Natural killer cell treated with Interleukin-12 subunit alpha and Interleukin-12 subunit beta and Interleukin-15 and Interleukin-18, amount 100 ng/mL, for 72 hours (primary cell): Measurements from ENCODE around the gene CD22. TPM values are rescaled to one million over a fixed set of nuclear protein-coding genes. Genes with fewer than 3 reads are reported as not detected.

Experiments
- ATAC-seq, 2 donors: fragments of 150-1000 bp; cut with Tn5 transposase in 1 of 2; sonication (Bioruptor Pico), chemical (Tn5 transposase) in 1 of 2; 2 replicates each; pipeline ENCODE4 v1.10.0; 2021
- DNase-seq: peaks from one replicate; pipeline ENCODE4 v3.0.0; 2022; ENCODE audit warnings: low spot score
- H3K27ac Mint-ChIP-seq, 2 donors: 1 replicate in 1 of 2; 2 replicates in 1 of 2; pipeline ENCODE4 v1.8.0; 2022; ENCODE audit warnings: mixed read lengths in 2 of 2, mild to moderate bottlenecking in 1 of 2, moderate library complexity in 1 of 2
- H3K27me3 Mint-ChIP-seq, 2 donors: 1 replicate in 1 of 2; 2 replicates in 1 of 2; pipeline ENCODE4 v1.8.0; 2022; ENCODE audit warnings: mixed read lengths in 2 of 2
- H3K36me3 Mint-ChIP-seq: one replicate; pipeline ENCODE4 v1.8.0; 2022; ENCODE audit warnings: mixed read lengths
- H3K4me1 Mint-ChIP-seq, 2 donors: 1 replicate in 1 of 2; 2 replicates in 1 of 2; pipeline ENCODE4 v1.8.0; 2022; ENCODE audit warnings: low read depth in 2 of 2, mixed read lengths in 2 of 2, mild to moderate bottlenecking in 1 of 2
- H3K4me3 Mint-ChIP-seq: one replicate; pipeline ENCODE4 v1.8.0; 2022; ENCODE audit warnings: mixed read lengths
- H3K9me3 Mint-ChIP-seq: 2 replicates; pipeline ENCODE4 v1.8.0; 2022; ENCODE audit warnings: mixed read lengths
- total RNA-seq, 2 donors: library from RNA; stranded (reverse); gene quantifications; one replicate each; pipeline ENCODE4 v1.2.3, GENCODE V29; 2022

The CD22 gene
- total RNA-seq, 2 donors from 2014 or later = 1.1 to 15.0 TPM

DNA sequence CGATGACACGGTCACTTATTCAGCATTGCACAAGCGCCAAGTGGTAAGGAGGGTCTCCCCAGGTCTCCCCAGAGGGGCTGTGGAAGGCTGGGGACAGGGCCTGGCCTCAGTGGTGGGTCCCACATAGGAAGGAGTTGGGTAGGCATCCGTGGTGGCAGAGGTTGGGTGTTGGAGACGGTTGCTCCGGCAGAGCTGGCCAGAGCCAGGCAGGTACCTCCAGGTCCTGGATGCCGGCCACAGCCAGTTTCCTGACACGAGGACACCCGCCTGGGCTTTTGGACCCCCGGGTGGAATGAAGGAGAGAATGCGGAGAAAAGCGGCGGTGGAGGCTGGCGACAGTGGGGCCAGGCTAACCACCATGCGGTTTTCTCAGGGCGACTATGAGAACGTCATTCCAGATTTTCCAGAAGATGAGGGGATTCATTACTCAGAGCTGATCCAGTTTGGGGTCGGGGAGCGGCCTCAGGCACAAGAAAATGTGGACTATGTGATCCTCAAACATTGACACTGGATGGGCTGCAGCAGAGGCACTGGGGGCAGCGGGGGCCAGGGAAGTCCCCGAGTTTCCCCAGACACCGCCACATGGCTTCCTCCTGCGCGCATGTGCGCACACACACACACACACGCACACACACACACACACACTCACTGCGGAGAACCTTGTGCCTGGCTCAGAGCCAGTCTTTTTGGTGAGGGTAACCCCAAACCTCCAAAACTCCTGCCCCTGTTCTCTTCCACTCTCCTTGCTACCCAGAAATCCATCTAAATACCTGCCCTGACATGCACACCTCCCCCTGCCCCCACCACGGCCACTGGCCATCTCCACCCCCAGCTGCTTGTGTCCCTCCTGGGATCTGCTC lies 17.4 kb downstream of the CD22 start:
- Mint-ChIP-seq H3K9me3 (no peaks in the 10 kb centered on the region), H3K4me3 (peak overlapping the region; percentile 81), H3K4me1 (peaks cover 42 to 46% of the 10 kb centered on the region in 2 donors), H3K27ac (peak overlapping the region; percentile 94 to 97), H3K36me3 (no peaks in the 10 kb centered on the region), H3K27me3 (peaks cover 10 to 15% of the 10 kb centered on the region in 2 donors)
- peak; percentile 76 to 85 for ATAC-seq
- DNase-seq = peak; percentile 89

- peak; percentile 88 for DNase-seq
- ATAC-seq = peak; percentile 73 to 77
- Mint-ChIP-seq H3K4me1 (peaks cover 35 to 40% of the 10 kb centered on the region in 2 donors), H3K9me3 (no peaks in the 10 kb centered on the region), H3K36me3 (no peaks in the 10 kb centered on the region), H3K27me3 (peaks cover 5 to 11% of the 10 kb centered on the region in 2 donors), H3K4me3 (peak within 1 kb of the TSS; percentile 81), H3K27ac (peak within 1 kb of the TSS; percentile 94 to 97)
These were observed 18.4 kb downstream of the CD22 start, which contains the start of gene FFAR1 for GRCh38 chr19:35347171-35347929. Gene FFAR1 (plus strand): TSS chr19:35347902. CDS start chr19:35351552, 3,650 bp downstream.

GRCh38 chr19:35347930-35348298 lies 18.9 kb downstream of the CD22 start:
- Mint-ChIP-seq H3K36me3 (no peaks in the 10 kb centered on the region), H3K4me3 (peak overlapping the region; percentile 81), H3K27ac (peak overlapping the region; percentile 94 to 97), H3K9me3 (no peaks in the 10 kb centered on the region), H3K27me3 (peaks cover 2 to 7% of the 10 kb centered on the region in 2 donors), H3K4me1 (peaks cover 32 to 41% of the 10 kb centered on the region in 2 donors)
- ATAC-seq = no peak
- no peak for DNase-seq

- peak overlapping the region; percentile 12 for H3K4me3 Mint-ChIP-seq
- no peak for ATAC-seq
- H3K36me3 Mint-ChIP-seq = no peaks in the 10 kb centered on the region
- H3K9me3 Mint-ChIP-seq = no peaks in the 10 kb centered on the region
- peak overlapping the region; percentile 18 to 97 for H3K27ac Mint-ChIP-seq
- peak; percentile 51 for DNase-seq
- peaks cover 32 to 45% of the 10 kb centered on the region in 2 donors for H3K4me1 Mint-ChIP-seq
- H3K27me3 Mint-ChIP-seq = no peaks in the 10 kb centered on the region
These were observed 20.1 kb downstream of the CD22 start for GRCh38 chr19:35348911-35349611.

DNA sequence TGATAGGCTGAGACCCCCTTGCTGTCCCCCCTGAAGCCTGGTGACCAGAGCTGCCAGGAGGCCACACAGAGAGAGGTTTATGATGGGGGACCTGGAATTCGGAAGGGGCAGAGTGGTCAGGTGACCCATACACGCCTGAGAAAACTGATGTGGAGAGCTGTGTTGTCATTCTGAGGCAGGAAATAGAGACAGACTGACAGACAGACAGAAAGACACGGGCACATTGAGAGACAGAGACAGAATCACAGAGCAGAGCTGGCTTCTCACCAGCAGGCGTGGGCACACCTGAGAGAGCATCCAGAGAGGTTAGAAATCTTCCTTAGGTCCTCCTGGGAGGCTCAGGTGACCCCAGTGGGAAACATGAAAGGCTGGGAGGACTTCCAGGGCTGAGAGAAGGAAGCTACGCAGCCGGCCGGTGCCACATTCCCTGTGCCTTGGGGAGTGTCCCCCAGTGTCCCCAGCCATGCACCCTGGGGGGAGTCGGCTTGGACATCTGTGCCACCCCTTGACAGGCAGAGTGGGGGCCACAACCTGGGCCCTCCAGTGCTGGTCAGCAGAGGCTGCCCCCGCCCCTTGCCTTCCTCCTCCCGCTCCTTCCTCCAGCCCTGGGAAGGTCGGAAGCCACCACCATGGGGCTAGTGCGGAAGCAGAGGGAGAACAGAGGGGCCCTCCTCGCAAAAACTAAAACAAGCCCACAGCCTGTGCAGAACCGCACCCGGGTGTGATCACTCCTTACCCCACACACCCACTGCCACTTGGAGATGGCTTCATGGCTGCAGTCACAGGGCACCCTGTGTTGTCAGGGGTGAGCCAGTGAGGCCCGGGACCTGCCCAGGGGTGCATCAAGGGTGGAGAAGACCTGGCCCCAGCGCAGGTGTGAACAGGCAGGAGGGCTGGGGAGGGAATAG lies 20.9 kb downstream of the CD22 start:
- H3K9me3 Mint-ChIP-seq = no peaks in the 10 kb centered on the region
- H3K27me3 Mint-ChIP-seq = no peaks in the 10 kb centered on the region
- peak overlapping the region; percentile 12 for H3K4me3 Mint-ChIP-seq
- ATAC-seq = no peak
- H3K36me3 Mint-ChIP-seq = no peaks in the 10 kb centered on the region
- DNase-seq = no peak
- peaks cover 32 to 47% of the 10 kb centered on the region in 2 donors for H3K4me1 Mint-ChIP-seq
- H3K27ac Mint-ChIP-seq = peak overlapping the region; percentile 18 to 97

DNA sequence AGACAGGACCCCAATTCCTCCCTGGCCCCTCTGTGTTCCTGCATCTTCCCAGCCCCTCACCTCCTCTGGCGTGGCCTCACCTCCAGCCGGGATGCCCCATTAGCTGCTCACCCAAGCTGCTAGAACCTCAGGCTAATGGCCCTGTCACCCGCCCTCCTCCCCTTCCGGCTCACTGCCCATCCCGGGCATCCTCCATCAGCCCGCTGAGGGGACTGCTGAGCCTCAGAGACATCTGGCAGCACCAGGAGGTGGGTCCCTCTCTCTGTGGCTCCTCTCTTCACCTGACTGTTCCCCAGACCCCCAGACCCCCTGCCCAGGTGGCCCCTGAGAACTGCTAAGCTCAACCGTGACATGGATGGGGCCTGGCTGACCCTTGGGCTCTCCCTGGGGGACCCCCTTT lies 21.6 kb downstream of the CD22 start:
- no peak for DNase-seq

GRCh38 chr19:35351411-35352176 lies 22.6 kb downstream of the CD22 start:
- Mint-ChIP-seq H3K9me3 (no peaks in the 10 kb centered on the region), H3K27me3 (peaks cover 0 to 4% of the 10 kb centered on the region in 2 donors), H3K27ac (peak overlapping the region; percentile 44 to 84), H3K4me3 (no peak overlapping the region), H3K4me1 (peaks cover 26 to 43% of the 10 kb centered on the region in 2 donors), H3K36me3 (no peaks in the 10 kb centered on the region)
- ATAC-seq (no peak), DNase-seq (no peak)

More for the DNA sequence above, 21.6 kb downstream of the CD22 start:
- peaks cover 30 to 49% of the 10 kb centered on the region in 2 donors for H3K4me1 Mint-ChIP-seq
- ATAC-seq = no peak
- no peak overlapping the region for H3K4me3 Mint-ChIP-seq
- H3K27ac Mint-ChIP-seq = peak overlapping the region; percentile 44 to 84
- H3K27me3 Mint-ChIP-seq = no peaks in the 10 kb centered on the region
- H3K9me3 Mint-ChIP-seq = no peaks in the 10 kb centered on the region
- no peaks in the 10 kb centered on the region for H3K36me3 Mint-ChIP-seq

- DNase-seq = no peak
- ATAC-seq = no peak
- Mint-ChIP-seq H3K4me1 (peaks cover 21 to 37% of the 10 kb centered on the region in 2 donors), H3K27me3 (peaks cover 0 to 6% of the 10 kb centered on the region in 2 donors), H3K4me3 (no peak overlapping the region), H3K36me3 (no peaks in the 10 kb centered on the region), H3K27ac (no peak overlapping the region), H3K9me3 (no peaks in the 10 kb centered on the region)
These were observed 23.1 kb downstream of the CD22 start for GRCh38 chr19:35352177-35352447.

DNA sequence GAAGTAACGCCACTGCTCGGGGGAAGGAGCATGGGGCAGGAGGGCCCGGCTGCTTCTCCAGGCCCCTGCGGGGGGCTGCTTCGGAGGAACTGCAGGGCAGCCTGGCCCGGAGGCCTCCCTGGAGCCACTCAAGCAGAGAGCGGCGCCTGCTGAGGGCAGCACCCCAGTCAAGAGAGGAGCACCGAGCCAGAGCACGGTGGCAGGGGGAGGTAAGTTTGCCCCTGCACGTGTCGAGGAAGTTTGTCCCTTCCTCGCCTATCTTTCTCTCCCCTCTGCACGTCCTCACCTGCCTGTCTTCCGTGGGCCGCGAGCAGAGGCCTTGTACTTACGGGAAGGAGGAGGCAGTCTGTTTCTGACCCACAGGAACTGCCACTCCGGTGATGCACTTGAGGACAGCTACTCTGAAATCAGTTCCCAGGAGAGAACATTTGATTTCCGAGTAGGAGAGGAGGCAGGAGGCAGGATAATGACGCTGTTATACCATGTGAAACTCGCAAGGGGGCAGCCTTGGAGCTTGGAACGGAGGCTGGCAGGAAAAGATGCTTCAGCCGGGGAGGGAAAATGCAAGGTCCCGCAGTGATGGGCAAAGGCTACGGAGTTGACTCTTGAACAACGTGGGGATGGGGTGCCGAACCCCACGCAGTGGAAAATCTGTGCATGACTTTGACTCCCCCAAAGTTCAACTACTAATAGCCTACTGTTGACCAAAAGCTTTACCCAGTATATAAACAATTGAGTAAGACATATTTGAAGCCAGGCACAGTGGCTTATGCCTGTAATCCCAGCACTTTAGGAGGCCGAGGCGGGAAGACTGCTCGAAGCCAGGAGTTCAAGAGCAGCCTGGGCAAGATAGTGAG lies 23.7 kb downstream of the CD22 start:
- Mint-ChIP-seq H3K4me3 (peak overlapping the region; percentile 39), H3K27ac (peak overlapping the region in 1 of 2 donors; percentile 84), H3K27me3 (peaks cover 0 to 11% of the 10 kb centered on the region in 2 donors), H3K9me3 (no peaks in the 10 kb centered on the region), H3K36me3 (no peaks in the 10 kb centered on the region), H3K4me1 (peaks cover 17 to 37% of the 10 kb centered on the region in 2 donors)
- DNase-seq (peak; percentile 78), ATAC-seq (peak; percentile 45 to 74)

GRCh38 chr19:35353635-35354034 lies 24.6 kb downstream of the CD22 start:
- ATAC-seq (no peak), DNase-seq (no peak)
- H3K27me3 Mint-ChIP-seq = peaks cover 4 to 17% of the 10 kb centered on the region in 2 donors
- H3K4me3 Mint-ChIP-seq = no peak overlapping the region
- no peaks in the 10 kb centered on the region for H3K9me3 Mint-ChIP-seq
- peaks cover 20 to 37% of the 10 kb centered on the region in 2 donors for H3K4me1 Mint-ChIP-seq
- H3K36me3 Mint-ChIP-seq = no peaks in the 10 kb centered on the region
- H3K27ac Mint-ChIP-seq = no peak overlapping the region

DNA sequence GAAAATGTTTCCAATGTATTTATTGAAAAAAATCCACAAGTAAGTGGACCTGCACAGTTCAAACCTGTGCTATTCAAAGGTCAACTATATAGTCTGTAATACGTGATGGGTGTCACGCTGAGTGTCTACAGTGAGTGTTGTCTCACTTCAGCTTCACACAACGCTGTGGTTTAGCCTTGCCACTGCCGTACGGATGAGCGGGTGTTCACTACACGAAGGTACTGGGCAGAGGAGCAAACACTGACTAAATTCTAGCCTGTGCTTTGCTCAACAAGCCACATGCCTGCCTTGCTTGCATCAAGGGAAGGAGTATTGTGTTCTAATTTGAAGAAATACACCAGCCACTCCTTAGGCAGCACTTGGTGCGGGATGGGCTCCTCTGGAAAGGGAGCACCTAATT lies 25.9 kb downstream of the CD22 start:
- H3K27me3 Mint-ChIP-seq = peaks cover 4 to 17% of the 10 kb centered on the region in 2 donors
- H3K4me1 Mint-ChIP-seq = peaks cover 14 to 29% of the 10 kb centered on the region in 2 donors
- peak overlapping the region; percentile 15 for H3K4me3 Mint-ChIP-seq
- no peaks in the 10 kb centered on the region for H3K9me3 Mint-ChIP-seq
- ATAC-seq (peak; percentile 90 to 95), DNase-seq (peak; percentile 82)
- H3K27ac Mint-ChIP-seq = peak overlapping the region in 1 of 2 donors; percentile 82
- no peaks in the 10 kb centered on the region for H3K36me3 Mint-ChIP-seq
